Esophagus squamous epithelium (tissue), 4 donors: ENCODE data around the gene TMEM170A.

Source experiments
- CTCF ChIP-seq, 6 experiments: fragments of 450-650 bp in 4 of 6; fragments of 200-600 bp in 2 of 6; sonication (generic) in 2 of 6; IDR thresholded peaks; one replicate each; pipeline ENCODE4 v1.5.1; 2016 to 2019; ENCODE audit warnings: antibody characterized with exemption in 6 of 6, mild to moderate bottlenecking in 4 of 6, moderate library complexity in 4 of 6
- POLR2A ChIP-seq, 4 donors: fragments of 450-650 bp; IDR thresholded peaks; one replicate each; pipeline ENCODE4 v1.6.1; 2017; ENCODE audit warnings: antibody characterized with exemption in 4 of 4, mild to moderate bottlenecking in 4 of 4, moderate library complexity in 3 of 4

GRCh38 chr16:75506107-75506506, 41.6 kb upstream of the TMEM170A start:
- no peak for TF ChIP-seq CTCF (IDR thresholded peaks at IDR 0.05)
- TF ChIP-seq POLR2A (IDR thresholded peaks at IDR 0.05): no peak
